OCI-LY3 (cell line): ENCODE results near the gene NUP153.

Experiments used
- H2AFZ ChIP-seq: fragments of 200-600, 300-600 bp; shearing (Covaris generic); 2 replicates; pipeline ENCODE4 v1.6.0; 2014; ENCODE audit warnings: antibody characterized with exemption, low read depth, low read length
- H3K27ac ChIP-seq: fragments of 200-600, 300-600 bp; sonication (generic); 2 replicates; pipeline ENCODE4 v1.5.1; 2014; ENCODE audit warnings: mild to moderate bottlenecking, low read length, moderate library complexity, mixed read lengths
- H3K27me3 ChIP-seq: fragments of 200-600, 300-600 bp; sonication (generic); 2 replicates; pipeline ENCODE4 v1.6.1; 2014; ENCODE audit warnings: low read depth, low read length, mixed read lengths
- H3K36me3 ChIP-seq: fragments of 200-600, 300-600 bp; sonication (generic); replicated peaks from 2 replicates; pipeline ENCODE3; 2014; ENCODE audit warnings: low read depth, low read length, mixed read lengths
- H3K4me1 ChIP-seq: fragments of 300-600, 200-600 bp; sonication (generic); 2 replicates; pipeline ENCODE4 v1.6.1; 2014; ENCODE audit warnings: low read length, mixed read lengths
- H3K4me2 ChIP-seq: fragments of 200-600, 300-600 bp; sonication (generic); 2 replicates; pipeline ENCODE4 v1.6.1; 2014; ENCODE audit warnings: low read length, mixed read lengths
- H3K4me3 ChIP-seq: fragments of 300-600, 200-600 bp; sonication (generic); 2 replicates; pipeline ENCODE4 v1.5.1; 2014; ENCODE audit warnings: antibody characterized with exemption, mild to moderate bottlenecking, low read length, moderate library complexity
- H3K79me2 ChIP-seq: fragments of 300-600, 200-600 bp; shearing (Covaris generic); 2 replicates; pipeline ENCODE4 v1.6.1; 2014; ENCODE audit warnings: mild to moderate bottlenecking, low read length, mixed read lengths
- H3K9ac ChIP-seq: fragments of 300-600, 200-600 bp; shearing (Covaris generic); 2 replicates; pipeline ENCODE4 v1.6.0; 2014; ENCODE audit warnings: mild to moderate bottlenecking, low read length, moderate library complexity
- H3K9me3 ChIP-seq: fragments of 200-600, 300-600 bp; shearing (Covaris generic); 2 replicates; pipeline ENCODE4 v1.6.1; 2014; ENCODE audit warnings: low read length, mixed read lengths; ENCODE audit not compliant: insufficient read depth
- H4K20me1 ChIP-seq: fragments of 200-600, 300-600 bp; sonication (generic); 2 replicates; pipeline ENCODE4 v1.6.1; 2016; ENCODE audit warnings: low read length, mixed read lengths; ENCODE audit not compliant: insufficient read depth
- EZH2phosphoT487 ChIP-seq: fragments of 200-600 bp; shearing (Covaris generic); IDR thresholded peaks from 2 replicates; pipeline ENCODE4 v1.6.1; 2018; ENCODE audit warnings: antibody characterized with exemption, mixed run types, low read depth
- TF ChIP-seq, protein P1 (sequence below): fragments of 200-600, 300-600 bp; sonication (generic); IDR thresholded peaks from 2 replicates; pipeline ENCODE4 v1.5.1; 2014; ENCODE audit warnings: antibody characterized with exemption, low read length, low read depth

The NUP153 gene

DNA sequence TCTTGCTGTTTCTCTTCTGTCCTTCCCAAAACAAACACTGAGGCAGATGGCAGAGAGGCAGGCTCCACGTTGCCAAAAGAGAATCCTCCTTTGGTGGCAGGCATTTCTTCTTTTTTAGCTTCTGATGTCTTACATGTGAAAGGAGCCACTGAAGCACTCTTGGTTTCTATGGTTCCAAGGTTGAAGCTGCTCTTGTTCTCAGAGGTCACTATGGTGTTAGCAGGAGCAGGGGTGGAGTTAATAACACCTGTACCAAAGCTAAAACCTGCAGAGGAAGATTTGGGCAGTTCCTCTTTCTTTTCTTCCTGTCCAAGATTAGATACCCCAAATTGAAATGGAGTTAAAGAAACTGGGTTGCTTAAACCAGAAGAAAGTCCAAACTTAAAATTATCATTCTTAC, 77.9 kb downstream of the NUP153 start:
- H3K9ac ChIP-seq = no peak overlapping the region
- no peak overlapping the region for H3K27ac ChIP-seq
- no peak overlapping the region for H3K4me3 ChIP-seq
- no peak overlapping the region for H3K4me2 ChIP-seq
- H3K27me3 ChIP-seq = no peaks in the 10 kb centered on the region
- TF ChIP-seq, protein P1, sequence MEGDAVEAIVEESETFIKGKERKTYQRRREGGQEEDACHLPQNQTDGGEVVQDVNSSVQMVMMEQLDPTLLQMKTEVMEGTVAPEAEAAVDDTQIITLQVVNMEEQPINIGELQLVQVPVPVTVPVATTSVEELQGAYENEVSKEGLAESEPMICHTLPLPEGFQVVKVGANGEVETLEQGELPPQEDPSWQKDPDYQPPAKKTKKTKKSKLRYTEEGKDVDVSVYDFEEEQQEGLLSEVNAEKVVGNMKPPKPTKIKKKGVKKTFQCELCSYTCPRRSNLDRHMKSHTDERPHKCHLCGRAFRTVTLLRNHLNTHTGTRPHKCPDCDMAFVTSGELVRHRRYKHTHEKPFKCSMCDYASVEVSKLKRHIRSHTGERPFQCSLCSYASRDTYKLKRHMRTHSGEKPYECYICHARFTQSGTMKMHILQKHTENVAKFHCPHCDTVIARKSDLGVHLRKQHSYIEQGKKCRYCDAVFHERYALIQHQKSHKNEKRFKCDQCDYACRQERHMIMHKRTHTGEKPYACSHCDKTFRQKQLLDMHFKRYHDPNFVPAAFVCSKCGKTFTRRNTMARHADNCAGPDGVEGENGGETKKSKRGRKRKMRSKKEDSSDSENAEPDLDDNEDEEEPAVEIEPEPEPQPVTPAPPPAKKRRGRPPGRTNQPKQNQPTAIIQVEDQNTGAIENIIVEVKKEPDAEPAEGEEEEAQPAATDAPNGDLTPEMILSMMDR = no peak
- TF ChIP-seq EZH2phosphoT487 = no peak
- peaks cover 21% of the 10 kb centered on the region for H4K20me1 ChIP-seq
- H3K79me2 ChIP-seq = peaks cover 97% of the 10 kb centered on the region
- no peaks in the 10 kb centered on the region for H3K9me3 ChIP-seq
- H3K4me1 ChIP-seq = no peaks in the 10 kb centered on the region
- no peak overlapping the region for H2AFZ ChIP-seq
- peaks cover 60% of the 10 kb centered on the region for H3K36me3 ChIP-seq

DNA sequence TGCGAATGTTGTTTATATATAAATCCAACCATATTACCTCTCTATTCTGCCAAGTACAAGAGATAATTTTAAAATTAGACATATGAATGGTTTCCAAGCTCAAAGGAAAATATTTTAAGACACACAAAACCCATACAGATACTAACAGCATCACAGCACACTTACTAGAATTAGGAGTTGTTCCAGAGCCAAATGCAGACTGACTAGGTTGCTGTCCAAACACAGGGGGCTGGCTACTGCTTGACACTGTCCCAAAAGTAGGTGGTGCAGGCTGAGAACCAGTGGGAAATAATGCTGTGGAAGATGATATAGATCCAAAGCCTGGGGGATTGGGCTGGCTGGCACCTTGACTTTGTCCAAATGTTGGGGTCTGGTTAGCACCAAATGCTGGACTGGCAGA, 82.3 kb downstream of the NUP153 start:
- H2AFZ ChIP-seq = no peak overlapping the region
- H3K27ac ChIP-seq = no peak overlapping the region
- H4K20me1 ChIP-seq = peaks cover 34% of the 10 kb centered on the region
- H3K27me3 ChIP-seq = no peaks in the 10 kb centered on the region
- no peak for TF ChIP-seq EZH2phosphoT487
- TF ChIP-seq, protein P1 = no peak
- H3K79me2 ChIP-seq = peaks cover 99% of the 10 kb centered on the region
- H3K4me2 ChIP-seq = no peak overlapping the region
- peaks cover 61% of the 10 kb centered on the region for H3K36me3 ChIP-seq
- H3K4me1 ChIP-seq = peaks cover 10% of the 10 kb centered on the region
- no peak overlapping the region for H3K4me3 ChIP-seq
- no peak overlapping the region for H3K9ac ChIP-seq
- H3K9me3 ChIP-seq = no peaks in the 10 kb centered on the region

DNA sequence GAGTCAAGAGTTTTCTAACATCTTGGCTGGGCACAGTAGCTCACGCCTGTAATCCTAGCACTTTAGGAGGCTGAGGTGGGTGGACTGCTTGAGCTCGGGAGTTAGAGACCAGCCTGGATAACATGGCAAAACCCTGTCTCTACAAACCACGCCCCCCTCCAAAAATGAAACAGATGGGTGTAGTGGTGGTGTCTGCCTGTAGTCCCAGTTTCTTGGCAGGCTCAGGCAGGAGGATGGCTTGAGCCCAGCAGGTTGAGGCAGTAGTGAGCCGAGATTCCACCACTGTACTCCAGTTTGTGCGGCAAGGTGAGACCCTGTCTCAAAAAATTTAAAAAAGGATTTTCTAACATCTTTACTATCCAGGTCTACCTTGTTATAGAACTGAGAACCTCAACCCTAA, 84.6 kb downstream of the NUP153 start:
- no peak overlapping the region for H3K4me2 ChIP-seq
- TF ChIP-seq, protein P1 = no peak
- TF ChIP-seq EZH2phosphoT487 = no peak

DNA sequence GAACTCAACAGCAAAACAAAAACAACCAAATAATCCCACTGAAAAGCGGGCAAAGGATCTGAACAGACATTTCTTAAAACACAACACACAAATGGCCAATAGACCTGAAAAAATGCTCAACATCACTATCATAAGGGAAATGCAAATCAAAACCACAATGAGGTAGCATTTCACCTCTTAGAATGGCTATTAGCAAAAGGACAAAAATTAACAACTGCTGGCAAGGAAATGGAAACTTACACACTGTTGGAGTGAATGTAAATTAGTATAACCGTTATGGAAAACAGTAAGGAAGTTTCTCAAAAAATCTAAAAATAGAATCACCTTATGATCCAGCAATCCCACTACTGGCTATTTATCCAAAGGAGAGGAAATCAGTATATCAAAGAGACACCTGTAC, 85.7 kb downstream of the NUP153 start:
- H3K4me2 ChIP-seq = no peak overlapping the region
- H3K27ac ChIP-seq = peak overlapping the region; percentile 34; the same call in 1 of the 2 replicates

More for the DNA sequence above, 84.6 kb downstream of the NUP153 start:
- no peaks in the 10 kb centered on the region for H3K9me3 ChIP-seq
- peaks cover 58% of the 10 kb centered on the region for H3K36me3 ChIP-seq
- H3K4me1 ChIP-seq = peaks cover 10% of the 10 kb centered on the region
- H3K27ac ChIP-seq = no peak overlapping the region
- H3K79me2 ChIP-seq = peaks cover 94% of the 10 kb centered on the region
- peaks cover 41% of the 10 kb centered on the region for H4K20me1 ChIP-seq
- H3K27me3 ChIP-seq = no peaks in the 10 kb centered on the region
- no peak overlapping the region for H3K9ac ChIP-seq
- no peak overlapping the region for H2AFZ ChIP-seq
- no peak overlapping the region for H3K4me3 ChIP-seq

More for the DNA sequence above, 85.7 kb downstream of the NUP153 start:
- no peaks in the 10 kb centered on the region for H3K27me3 ChIP-seq
- peaks cover 10% of the 10 kb centered on the region for H3K4me1 ChIP-seq
- TF ChIP-seq, protein P1 = no peak
- TF ChIP-seq EZH2phosphoT487 = no peak
- peaks cover 82% of the 10 kb centered on the region for H3K79me2 ChIP-seq
- peaks cover 49% of the 10 kb centered on the region for H3K36me3 ChIP-seq
- H3K4me3 ChIP-seq = no peak overlapping the region
- no peak overlapping the region for H3K9ac ChIP-seq
- peaks cover 41% of the 10 kb centered on the region for H4K20me1 ChIP-seq
- H2AFZ ChIP-seq = no peak overlapping the region
- H3K9me3 ChIP-seq = no peaks in the 10 kb centered on the region
